GM23248 (cell line): Measurements from ENCODE around the gene THEMIS2.
"Not testable (repeated sequence)": the region's sequence is repeated elsewhere in the genome, so short reads cannot be mapped to it uniquely, and the experiment has no call there.

ENCODE experiments used
- EZH2 ChIP-seq: fragments of 200-600 bp; sonication (generic); IDR thresholded peaks from 2 replicates; pipeline ENCODE4 v1.6.1; 2018; ENCODE audit warnings: antibody characterized with exemption, mild to moderate bottlenecking; ENCODE audit not compliant: insufficient read depth, poor library complexity, severe bottlenecking
- EZH2phosphoT487 ChIP-seq: fragments of 200-600 bp; sonication (generic); IDR thresholded peaks from 2 replicates; pipeline ENCODE4 v1.6.1; 2018; ENCODE audit warnings: antibody characterized with exemption, moderate library complexity, mild to moderate bottlenecking, low read depth; ENCODE audit not compliant: insufficient read depth

DNA sequence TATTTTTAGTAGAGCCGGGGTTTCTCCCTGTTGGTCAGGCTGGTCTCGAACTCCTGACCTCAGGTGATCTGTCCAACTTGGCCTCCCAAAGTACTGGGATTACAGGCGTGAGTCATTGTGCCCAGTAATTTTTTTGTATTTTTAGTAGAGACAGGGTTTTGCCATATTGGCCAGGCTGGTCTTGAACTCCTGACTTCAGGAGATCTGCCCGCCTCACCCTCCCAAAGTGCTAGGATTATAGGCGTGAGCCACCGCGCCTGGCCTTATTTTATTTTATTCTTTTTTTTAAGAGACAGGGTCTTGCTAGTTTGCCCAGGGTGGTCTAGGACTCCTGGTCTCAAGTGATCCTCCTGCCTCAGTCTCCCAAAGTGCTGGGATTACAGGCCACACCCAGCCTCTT, 1.3 kb upstream of the THEMIS2 start:
- TF ChIP-seq EZH2, EZH2phosphoT487: not testable (repeated sequence)
